ENCODE measurements around the gene ASMTL. TPM values are rescaled to one million over a fixed set of nuclear protein-coding genes. Genes with fewer than 3 reads are reported as not detected.

Gene ASMTL
- total and polyA plus RNA-seq, 2 experiments from 2014 or later: 53.7 to 61.2 TPM

GRCh38 chrX:1360171-1360570 lies 92.5 kb downstream of the ASMTL start:
- Histone ChIP-seq H4K20me1 (replicated peaks; ENCODE audit: insufficient read depth) (no peaks in the 10 kb centered on the region), H3K4me3 (no peak overlapping the region), H3K27ac (ENCODE audit: low read depth) (no peak overlapping the region), H3K79me2 (replicated peaks; ENCODE audit: insufficient read depth) (no peaks in the 10 kb centered on the region), H3K4me2 (no peak overlapping the region), H3F3A (replicated peaks; ENCODE audit: low read depth) (peaks cover 4% of the 10 kb centered on the region; the same call in 1 of the 2 replicates), H3K4me1 (ENCODE audit: insufficient read depth) (peaks cover 8% of the 10 kb centered on the region), H3K36me3 (ENCODE audit: insufficient read depth) (0 out of 2 replicates have a peak, but pooled peaks cover 10% of the 10 kb centered on the region), H2AFZ (no peak overlapping the region), H3K9me2 (ENCODE audit: insufficient read depth) (no peaks in the 10 kb centered on the region), H3K27me3 (ENCODE audit: insufficient read depth) (no peaks in the 10 kb centered on the region)
- Mint-ChIP-seq H3K27ac (no peak overlapping the region), H3K36me3 (ENCODE audit: low read depth) (peaks cover 59% of the 10 kb centered on the region), H3K27me3 (ENCODE audit: insufficient read depth, low read depth, poor library complexity) (peaks cover 11% of the 10 kb centered on the region), H3K9me3 (peaks cover 42% of the 10 kb centered on the region), H3K4me3 (no peak overlapping the region), H3K4me1 (peaks cover 9% of the 10 kb centered on the region; the same call in 2 of the 3 replicates)
- no peak for DNase-seq (ENCODE audit: low spot score)
- no peak for ATAC-seq
- no peak for TF ChIP-seq ZNF462 (CRISPR knock-in tag; IDR thresholded peaks at IDR 0.05)
- no peak for TF ChIP-seq CREB1 (CRISPR knock-in tag; IDR thresholded peaks at IDR 0.05; ENCODE audit: low read depth)
- TF ChIP-seq ZNF331 (CRISPR knock-in tag; IDR thresholded peaks at IDR 0.05; ENCODE audit: low read depth): no peak

GRCh38 chrX:1359477-1359873 lies 93.2 kb downstream of the ASMTL start:
- H3K4me3 ChIP-seq: no peak overlapping the region
- H3K9me2 ChIP-seq (ENCODE audit: insufficient read depth): no peaks in the 10 kb centered on the region
- H3K27me3 ChIP-seq (ENCODE audit: insufficient read depth): no peaks in the 10 kb centered on the region
- Mint-ChIP-seq H3K9me3 (peaks cover 42% of the 10 kb centered on the region), H3K4me3 (no peak overlapping the region), H3K27ac (no peak overlapping the region), H3K27me3 (ENCODE audit: insufficient read depth, low read depth, poor library complexity) (peaks cover 7% of the 10 kb centered on the region), H3K4me1 (peaks cover 9% of the 10 kb centered on the region; the same call in 2 of the 3 replicates), H3K36me3 (ENCODE audit: low read depth) (peaks cover 55% of the 10 kb centered on the region)
- DNase-seq (ENCODE audit: low spot score) (no peak), ATAC-seq (no peak)
- no peak overlapping the region for H3K27ac ChIP-seq (ENCODE audit: low read depth)
- no peaks in the 10 kb centered on the region for H4K20me1 ChIP-seq (replicated peaks; ENCODE audit: insufficient read depth)
- peaks cover 4% of the 10 kb centered on the region; the same call in 1 of the 2 replicates for H3F3A ChIP-seq (replicated peaks; ENCODE audit: low read depth)
- H2AFZ ChIP-seq: no peak overlapping the region
- 0 out of 2 replicates have a peak, but pooled peaks cover 10% of the 10 kb centered on the region for H3K36me3 ChIP-seq (ENCODE audit: insufficient read depth)
- H3K4me1 ChIP-seq (ENCODE audit: insufficient read depth): peaks cover 8% of the 10 kb centered on the region
- no peaks in the 10 kb centered on the region for H3K79me2 ChIP-seq (replicated peaks; ENCODE audit: insufficient read depth)
- H3K4me2 ChIP-seq: no peak overlapping the region
- TF ChIP-seq ETS1 (IDR thresholded peaks at IDR 0.05) (no peak), POLR2AphosphoS5 (IDR thresholded peaks at IDR 0.05; ENCODE audit: low read depth) (no peak), JUNB (IDR thresholded peaks at IDR 0.05; ENCODE audit: unreplicated experiment) (no peak), REST (IDR thresholded peaks at IDR 0.05; ENCODE audit: unreplicated experiment) (no peak), ZNF114 (CRISPR knock-in tag; IDR thresholded peaks at IDR 0.05) (no peak), EZH2 (IDR thresholded peaks at IDR 0.05; ENCODE audit: low read depth, unreplicated experiment) (no peak)

Data from GM23338 (cell line).